Measurements from ENCODE around the gene GAB2. TPM values are rescaled to one million over a fixed set of nuclear protein-coding genes. Genes with fewer than 3 reads are reported as not detected.

GAB2 gene
- total RNA-seq, 1 experiment from 2014 or later: 10.0 TPM

DNA sequence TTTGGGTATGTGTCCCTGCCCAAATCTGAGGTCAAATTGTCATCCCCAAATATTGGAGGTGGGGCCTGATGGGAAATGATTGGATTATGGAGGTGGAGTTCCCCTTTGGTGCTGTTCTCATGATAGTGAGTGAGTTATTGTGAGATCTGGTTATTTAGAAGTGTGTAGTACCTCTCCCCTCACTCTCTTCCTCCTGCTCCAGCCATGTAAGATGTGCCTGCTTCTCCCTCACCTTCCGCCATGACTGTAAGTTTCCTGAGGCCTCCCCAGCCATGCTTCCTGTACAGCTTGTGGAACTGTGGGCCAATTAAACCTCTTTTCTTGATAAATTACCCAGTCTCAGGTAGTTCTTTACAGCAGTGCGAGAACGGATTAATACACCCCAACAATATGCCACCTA, 9.0 kb downstream of the GAB2 start:
- H3K4me1 ChIP-seq (ENCODE audit: control insufficient read depth, insufficient read depth, low read length): no peaks in the 10 kb centered on the region
- H3K9me3 ChIP-seq (ENCODE audit: control insufficient read depth, insufficient read depth, low read depth, low read length): peaks cover 13% of the 10 kb centered on the region; the same call in 1 of the 2 replicates
- no peaks in the 10 kb centered on the region for H3K27me3 ChIP-seq (ENCODE audit: control insufficient read depth, insufficient read depth, low read length)
- ChIA-PET CTCF (no interaction called here), POLR2A (no interaction called here)
- no peak overlapping the region for H3K4me3 ChIP-seq (ENCODE audit: low read depth in 2 of 2, low read length in 2 of 2)
- ATAC-seq (no peak), DNase-seq (ENCODE audit: low read depth, low spot score) (no peak)
- no TSS peak for BruUV-seq (replicated peaks)
- H3K27ac ChIP-seq (ENCODE audit: low read length): no peak overlapping the region
- TF ChIP-seq TCF7L2 (IDR thresholded peaks at IDR 0.05; ENCODE audit: low read depth, low read length) (no peak), POLR2AphosphoS5 (IDR thresholded peaks at IDR 0.05; ENCODE audit: low read depth, low read length) (no peak), SIN3A (IDR thresholded peaks at IDR 0.05; ENCODE audit: borderline replicate concordance, insufficient read depth, low read depth, low read length) (no peak)
- TF ChIP-seq, protein P1, sequence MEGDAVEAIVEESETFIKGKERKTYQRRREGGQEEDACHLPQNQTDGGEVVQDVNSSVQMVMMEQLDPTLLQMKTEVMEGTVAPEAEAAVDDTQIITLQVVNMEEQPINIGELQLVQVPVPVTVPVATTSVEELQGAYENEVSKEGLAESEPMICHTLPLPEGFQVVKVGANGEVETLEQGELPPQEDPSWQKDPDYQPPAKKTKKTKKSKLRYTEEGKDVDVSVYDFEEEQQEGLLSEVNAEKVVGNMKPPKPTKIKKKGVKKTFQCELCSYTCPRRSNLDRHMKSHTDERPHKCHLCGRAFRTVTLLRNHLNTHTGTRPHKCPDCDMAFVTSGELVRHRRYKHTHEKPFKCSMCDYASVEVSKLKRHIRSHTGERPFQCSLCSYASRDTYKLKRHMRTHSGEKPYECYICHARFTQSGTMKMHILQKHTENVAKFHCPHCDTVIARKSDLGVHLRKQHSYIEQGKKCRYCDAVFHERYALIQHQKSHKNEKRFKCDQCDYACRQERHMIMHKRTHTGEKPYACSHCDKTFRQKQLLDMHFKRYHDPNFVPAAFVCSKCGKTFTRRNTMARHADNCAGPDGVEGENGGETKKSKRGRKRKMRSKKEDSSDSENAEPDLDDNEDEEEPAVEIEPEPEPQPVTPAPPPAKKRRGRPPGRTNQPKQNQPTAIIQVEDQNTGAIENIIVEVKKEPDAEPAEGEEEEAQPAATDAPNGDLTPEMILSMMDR (IDR thresholded peaks at IDR 0.05): no peak
- TF ChIP-seq, protein P2, sequence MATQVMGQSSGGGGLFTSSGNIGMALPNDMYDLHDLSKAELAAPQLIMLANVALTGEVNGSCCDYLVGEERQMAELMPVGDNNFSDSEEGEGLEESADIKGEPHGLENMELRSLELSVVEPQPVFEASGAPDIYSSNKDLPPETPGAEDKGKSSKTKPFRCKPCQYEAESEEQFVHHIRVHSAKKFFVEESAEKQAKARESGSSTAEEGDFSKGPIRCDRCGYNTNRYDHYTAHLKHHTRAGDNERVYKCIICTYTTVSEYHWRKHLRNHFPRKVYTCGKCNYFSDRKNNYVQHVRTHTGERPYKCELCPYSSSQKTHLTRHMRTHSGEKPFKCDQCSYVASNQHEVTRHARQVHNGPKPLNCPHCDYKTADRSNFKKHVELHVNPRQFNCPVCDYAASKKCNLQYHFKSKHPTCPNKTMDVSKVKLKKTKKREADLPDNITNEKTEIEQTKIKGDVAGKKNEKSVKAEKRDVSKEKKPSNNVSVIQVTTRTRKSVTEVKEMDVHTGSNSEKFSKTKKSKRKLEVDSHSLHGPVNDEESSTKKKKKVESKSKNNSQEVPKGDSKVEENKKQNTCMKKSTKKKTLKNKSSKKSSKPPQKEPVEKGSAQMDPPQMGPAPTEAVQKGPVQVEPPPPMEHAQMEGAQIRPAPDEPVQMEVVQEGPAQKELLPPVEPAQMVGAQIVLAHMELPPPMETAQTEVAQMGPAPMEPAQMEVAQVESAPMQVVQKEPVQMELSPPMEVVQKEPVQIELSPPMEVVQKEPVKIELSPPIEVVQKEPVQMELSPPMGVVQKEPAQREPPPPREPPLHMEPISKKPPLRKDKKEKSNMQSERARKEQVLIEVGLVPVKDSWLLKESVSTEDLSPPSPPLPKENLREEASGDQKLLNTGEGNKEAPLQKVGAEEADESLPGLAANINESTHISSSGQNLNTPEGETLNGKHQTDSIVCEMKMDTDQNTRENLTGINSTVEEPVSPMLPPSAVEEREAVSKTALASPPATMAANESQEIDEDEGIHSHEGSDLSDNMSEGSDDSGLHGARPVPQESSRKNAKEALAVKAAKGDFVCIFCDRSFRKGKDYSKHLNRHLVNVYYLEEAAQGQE (IDR thresholded peaks at IDR 0.05; ENCODE audit: insufficient read depth in 1 of 2, low read depth in 2 of 2, low read length in 1 of 2): no peak
- no peaks in the 10 kb centered on the region for H3K36me3 ChIP-seq (ENCODE audit: control insufficient read depth, insufficient read depth, low read length)
- intact Hi-C loops (cut with micrococcal nuclease; ENCODE audit: unreplicated experiment) (no loop called here), in situ Hi-C loops (cut with HindIII; ENCODE audit: low pct_unique_long_range_greater_than_20kb, low sequenced_read_pairs) (no loop called here)

DNA sequence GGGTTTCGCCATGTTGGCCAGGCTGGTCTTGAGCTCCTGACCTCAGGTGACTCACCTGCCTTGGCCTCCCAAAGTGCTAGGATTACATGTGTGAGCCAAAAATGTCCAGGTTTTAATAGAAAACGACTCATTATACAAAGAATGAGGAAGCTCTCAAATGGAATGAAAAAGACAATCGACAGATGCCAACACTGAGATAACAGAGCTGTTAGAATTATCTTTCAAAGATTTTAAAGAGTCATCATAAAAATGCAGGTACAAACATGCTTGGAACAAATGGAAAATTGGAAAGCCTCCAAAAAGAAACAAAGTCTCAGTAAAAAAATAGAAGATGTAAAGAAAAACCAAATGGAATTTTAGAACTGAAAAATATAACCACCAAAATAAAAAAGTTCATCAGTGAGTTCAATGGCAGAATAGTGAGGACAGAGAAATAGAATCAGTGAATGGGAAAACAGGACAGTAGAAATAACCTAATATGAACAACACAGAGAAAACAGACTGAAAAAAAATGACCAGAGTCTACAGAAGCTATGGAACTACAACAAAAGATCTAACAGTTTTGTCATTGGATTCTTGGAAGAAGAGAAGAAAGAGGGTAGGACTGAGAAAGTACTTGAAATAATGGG, 10.9 kb downstream of the GAB2 start:
- Histone ChIP-seq H3K4me3 (ENCODE audit: low read depth in 2 of 2, low read length in 2 of 2) (no peak overlapping the region), H3K27me3 (ENCODE audit: control insufficient read depth, insufficient read depth, low read length) (no peaks in the 10 kb centered on the region), H3K4me1 (ENCODE audit: control insufficient read depth, insufficient read depth, low read length) (no peaks in the 10 kb centered on the region), H3K27ac (ENCODE audit: low read length) (no peak overlapping the region), H3K9me3 (ENCODE audit: control insufficient read depth, insufficient read depth, low read depth, low read length) (peaks cover 13% of the 10 kb centered on the region; the same call in 1 of the 2 replicates), H3K36me3 (ENCODE audit: control insufficient read depth, insufficient read depth, low read length) (no peaks in the 10 kb centered on the region)
- CTCF ChIA-PET: interaction anchor here (1.0 kb wide), 1 partner anchor 9 kb away, joined by 3 read pairs; no protein-coding TSS in a partner anchor
- no peak for ATAC-seq
- in situ Hi-C loops (cut with HindIII; ENCODE audit: low pct_unique_long_range_greater_than_20kb, low sequenced_read_pairs) (no loop called here), intact Hi-C loops (cut with micrococcal nuclease; ENCODE audit: unreplicated experiment) (no loop called here)
- no TSS peak for BruUV-seq (replicated peaks)
- POLR2A ChIA-PET: no interaction called here
- DNase-seq (ENCODE audit: low read depth, low spot score): no peak
- TF ChIP-seq POLR2AphosphoS5 (IDR thresholded peaks at IDR 0.05; ENCODE audit: low read depth, low read length) (no peak), TCF7L2 (IDR thresholded peaks at IDR 0.05; ENCODE audit: low read depth, low read length) (no peak), SIN3A (IDR thresholded peaks at IDR 0.05; ENCODE audit: borderline replicate concordance, insufficient read depth, low read depth, low read length) (no peak)
- TF ChIP-seq, protein P1 (IDR thresholded peaks at IDR 0.05): no peak
- TF ChIP-seq, protein P2 (IDR thresholded peaks at IDR 0.05; ENCODE audit: insufficient read depth in 1 of 2, low read depth in 2 of 2, low read length in 1 of 2): no peak
